Erythroblast (primary cell): ENCODE data around the gene OGN.

Experiments
- DNase-seq, 2 experiments: peaks; one replicate each; lab custom pipeline; 2025; lab: John Stamatoyannopoulos, UW
- GATA1 ChIP-seq: IDR thresholded peaks from 2 replicates; pipeline ENCODE4 v1.6.1; 2011; ENCODE audit warnings: low read depth, mild to moderate bottlenecking, control low read depth, low read length, moderate library complexity
- POLR2A ChIP-seq: IDR thresholded peaks from 2 replicates; pipeline ENCODE4 v1.6.1; 2011; ENCODE audit warnings: mild to moderate bottlenecking, low read length

Gene OGN

GRCh38 chr9:92349771-92350739 is 54.3 kb downstream of the OGN start:
- TF ChIP-seq GATA1 (no peak), POLR2A (no peak)
- no peak for DNase-seq

DNA sequence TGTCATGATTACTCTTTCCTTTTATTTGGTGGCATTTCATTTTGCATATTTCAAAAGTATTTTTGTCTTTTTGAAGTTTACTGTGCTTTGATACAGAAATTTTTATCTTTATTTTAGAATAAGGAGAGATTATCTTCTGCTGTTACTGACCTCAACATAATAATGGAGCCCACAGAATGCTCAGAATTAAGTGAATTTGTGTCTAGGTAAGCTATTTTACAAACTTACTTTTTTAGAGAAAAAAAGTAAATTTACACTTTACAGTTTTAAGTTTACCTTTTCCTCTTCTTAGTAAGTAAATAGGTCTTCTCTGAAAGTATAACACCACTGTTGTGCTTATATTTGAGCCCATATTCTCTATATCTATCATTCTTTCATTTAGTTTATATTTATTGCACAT is 58.8 kb downstream of the OGN start:
- TF ChIP-seq GATA1 (no peak), POLR2A (no peak)
- DNase-seq: no peak

GRCh38 chr9:92342825-92343488 is 61.4 kb downstream of the OGN start:
- TF ChIP-seq GATA1 (no peak), POLR2A (no peak)
- no peak for DNase-seq

DNA sequence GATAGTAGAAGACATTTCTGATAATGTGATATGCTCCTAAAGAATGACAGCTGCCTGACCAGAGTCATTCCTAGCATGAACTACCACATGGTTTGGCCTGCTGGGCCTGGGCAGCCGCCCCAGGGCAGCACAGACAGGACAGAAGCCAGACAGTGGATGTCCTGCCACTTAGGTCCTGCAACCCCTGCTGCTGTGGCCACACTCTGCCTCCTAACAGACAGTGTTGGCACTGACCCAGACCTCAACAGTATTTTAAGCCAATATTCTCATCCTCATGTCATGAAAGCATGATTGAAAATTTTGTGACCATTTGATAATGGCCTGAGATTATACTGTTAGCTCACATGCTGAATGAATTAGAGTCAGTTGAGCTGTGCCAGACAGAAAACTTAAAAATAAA is 62.8 kb downstream of the OGN start:
- no peak for TF ChIP-seq POLR2A
- TF ChIP-seq GATA1: no peak
- DNase-seq: no peak

GRCh38 chr9:92333282-92333634 is 71.1 kb downstream of the OGN start:
- DNase-seq: no peak
- TF ChIP-seq POLR2A (no peak), GATA1 (no peak)
